Cardiac muscle cell (in vitro differentiated cells and primary cell): ENCODE results near the gene ABCA7. TPM values are rescaled to one million over a fixed set of nuclear protein-coding genes. Genes with fewer than 3 reads are reported as not detected.

Experiments
- DNase-seq, 2 donors: peaks; one replicate each; pipeline versions ENCODE4 v3.0.0 to v3.0.0-alpha.2; 2010 to 2017; ENCODE audit warnings: low read depth in 1 of 2, low spot score in 1 of 2
- H3K27ac ChIP-seq: fragments of 200-600 bp; sonication (generic); 2 replicates; pipeline ENCODE4 v1.5.1; 2016
- H3K27me3 ChIP-seq: fragments of 200-600 bp; sonication (generic); 2 replicates; pipeline ENCODE4 v1.6.0; 2016; ENCODE audit warnings: control low read depth
- H3K36me3 ChIP-seq: fragments of 200-600 bp; sonication (generic); 2 replicates; pipeline ENCODE4 v1.5.1; 2016; ENCODE audit warnings: control low read depth
- H3K4me1 ChIP-seq: fragments of 200-600 bp; sonication (generic); 2 replicates; pipeline ENCODE4 v1.8.1; 2017; ENCODE audit warnings: low read depth, mild to moderate bottlenecking, mixed run types
- H3K4me3 ChIP-seq: fragments of 200-600 bp; sonication (generic); 2 replicates; pipeline ENCODE4 v1.5.1; 2016; ENCODE audit warnings: mild to moderate bottlenecking
- H3K9me3 ChIP-seq: fragments of 200-600 bp; sonication (generic); 2 replicates; pipeline ENCODE4 v1.5.1; 2017; ENCODE audit warnings: low read depth, mild to moderate bottlenecking, control low read depth
- polyA plus RNA-seq: library from polyadenylated mRNA; unstranded; fragments of >200 nt; fragmentation: Nextera tagmentation; extraction: Ambion mirVana; gene quantifications from 2 replicates; pipeline ENCODE4 v1.2.1, GENCODE V29; 2016
- total RNA-seq: library from RNA; depleted of rRNA; stranded (reverse); fragments of >200 nt; gene quantifications from 2 replicates; pipeline ENCODE4 v1.2.3, GENCODE V29; 2016
- TF ChIP-seq, protein P1 (sequence below): IDR thresholded peaks from 2 replicates; pipeline ENCODE4 v1.5.1; 2012; ENCODE audit warnings: low read depth, mild to moderate bottlenecking, low read length

ABCA7 gene
- total and polyA plus RNA-seq, 2 experiments from 2014 or later = 44.0 to 60.4 TPM

GRCh38 chr19:1063909-1064660 lies 24.2 kb downstream of the ABCA7 start:
- DNase-seq = no peak
- Histone ChIP-seq H3K36me3 (no peaks in the 10 kb centered on the region), H3K9me3 (no peaks in the 10 kb centered on the region), H3K27me3 (peaks cover 5% of the 10 kb centered on the region), H3K4me3 (no peak overlapping the region), H3K4me1 (peaks cover 18% of the 10 kb centered on the region), H3K27ac (no peak overlapping the region)
- TF ChIP-seq, protein P1, sequence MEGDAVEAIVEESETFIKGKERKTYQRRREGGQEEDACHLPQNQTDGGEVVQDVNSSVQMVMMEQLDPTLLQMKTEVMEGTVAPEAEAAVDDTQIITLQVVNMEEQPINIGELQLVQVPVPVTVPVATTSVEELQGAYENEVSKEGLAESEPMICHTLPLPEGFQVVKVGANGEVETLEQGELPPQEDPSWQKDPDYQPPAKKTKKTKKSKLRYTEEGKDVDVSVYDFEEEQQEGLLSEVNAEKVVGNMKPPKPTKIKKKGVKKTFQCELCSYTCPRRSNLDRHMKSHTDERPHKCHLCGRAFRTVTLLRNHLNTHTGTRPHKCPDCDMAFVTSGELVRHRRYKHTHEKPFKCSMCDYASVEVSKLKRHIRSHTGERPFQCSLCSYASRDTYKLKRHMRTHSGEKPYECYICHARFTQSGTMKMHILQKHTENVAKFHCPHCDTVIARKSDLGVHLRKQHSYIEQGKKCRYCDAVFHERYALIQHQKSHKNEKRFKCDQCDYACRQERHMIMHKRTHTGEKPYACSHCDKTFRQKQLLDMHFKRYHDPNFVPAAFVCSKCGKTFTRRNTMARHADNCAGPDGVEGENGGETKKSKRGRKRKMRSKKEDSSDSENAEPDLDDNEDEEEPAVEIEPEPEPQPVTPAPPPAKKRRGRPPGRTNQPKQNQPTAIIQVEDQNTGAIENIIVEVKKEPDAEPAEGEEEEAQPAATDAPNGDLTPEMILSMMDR = no peak

- Histone ChIP-seq H3K4me1 (peaks cover 18% of the 10 kb centered on the region), H3K27ac (peak overlapping the region; percentile 73), H3K9me3 (no peaks in the 10 kb centered on the region), H3K4me3 (no peak overlapping the region), H3K27me3 (peaks cover 5% of the 10 kb centered on the region), H3K36me3 (no peaks in the 10 kb centered on the region)
- peak; percentile 72 to 86 for DNase-seq
- TF ChIP-seq, protein P1 = peak; percentile 65
Observed at GRCh38 chr19:1064661-1065605, 25.0 kb downstream of the ABCA7 start.

DNA sequence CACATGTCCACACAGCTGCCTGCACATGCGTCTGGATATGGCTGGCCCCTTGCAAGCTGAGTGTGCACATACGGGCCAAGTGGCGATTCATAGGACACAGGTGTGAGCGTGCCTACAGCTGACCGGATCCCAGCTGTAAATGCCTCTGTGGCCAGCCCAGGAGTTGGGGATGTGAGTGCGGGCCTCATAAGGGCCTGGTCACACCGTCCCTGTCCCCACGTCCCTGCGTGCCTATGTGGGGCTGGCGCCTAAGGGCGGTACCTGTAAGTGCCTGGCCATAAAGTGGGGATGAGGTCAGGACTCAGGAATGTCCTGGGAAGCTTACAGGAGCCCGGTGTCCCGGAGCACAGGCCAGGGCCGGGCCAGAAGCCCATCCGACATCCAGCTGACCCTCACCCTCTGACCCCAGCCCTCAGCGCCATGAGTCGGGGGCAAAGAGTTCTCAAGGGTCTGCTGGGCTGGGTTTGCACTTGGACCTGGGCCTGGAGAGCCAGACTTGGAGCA lies 25.8 kb downstream of the ABCA7 start:
- peak in 1 of 2 donors; percentile 37 for DNase-seq
- Histone ChIP-seq H3K9me3 (no peaks in the 10 kb centered on the region), H3K4me3 (no peak overlapping the region), H3K27ac (peak overlapping the region; percentile 73), H3K4me1 (peaks cover 18% of the 10 kb centered on the region), H3K27me3 (peaks cover 8% of the 10 kb centered on the region), H3K36me3 (no peaks in the 10 kb centered on the region)
- TF ChIP-seq, protein P1 = no peak

GRCh38 chr19:1066251-1066747 lies 26.4 kb downstream of the ABCA7 start:
- H3K27ac ChIP-seq = peak overlapping the region; percentile 73
- H3K9me3 ChIP-seq = no peaks in the 10 kb centered on the region
- H3K4me1 ChIP-seq = peaks cover 18% of the 10 kb centered on the region
- H3K36me3 ChIP-seq = no peaks in the 10 kb centered on the region
- peak overlapping the region; percentile 21 for H3K4me3 ChIP-seq
- H3K27me3 ChIP-seq = peaks cover 13% of the 10 kb centered on the region
- TF ChIP-seq, protein P1 = no peak
- peak in 1 of 2 donors; percentile 84 for DNase-seq

GRCh38 chr19:1066748-1067340 lies 26.9 kb downstream of the ABCA7 start, which contains the start of gene ARHGAP45:
Gene ARHGAP45 (plus strand): TSS chr19:1067167. CDS start chr19:1067406, 239 bp downstream.
- H3K27ac ChIP-seq = peak within 1 kb of the TSS; percentile 73
- H3K4me1 ChIP-seq = peaks cover 18% of the 10 kb centered on the region
- TF ChIP-seq, protein P1 = no peak
- H3K4me3 ChIP-seq = peak within 1 kb of the TSS; percentile 21
- H3K27me3 ChIP-seq = peaks cover 13% of the 10 kb centered on the region
- no peaks in the 10 kb centered on the region for H3K9me3 ChIP-seq
- no peaks in the 10 kb centered on the region for H3K36me3 ChIP-seq
- DNase-seq = no peak
